Erythroblast (primary cell): ENCODE measurements around the gene PIP5K1A.

Experiments
- GATA1 ChIP-seq: IDR thresholded peaks from 2 replicates; pipeline ENCODE4 v1.6.1; 2011; ENCODE audit warnings: low read depth, mild to moderate bottlenecking, control low read depth, low read length, moderate library complexity
- POLR2A ChIP-seq: IDR thresholded peaks from 2 replicates; pipeline ENCODE4 v1.6.1; 2011; ENCODE audit warnings: mild to moderate bottlenecking, low read length

GRCh38 chr1:151286619-151287340 is 88.4 kb downstream of the PIP5K1A start:
- TF ChIP-seq POLR2A (no peak), GATA1 (no peak)
